Measurements from ENCODE around the gene SLC26A3. TPM values are rescaled to one million over a fixed set of nuclear protein-coding genes. Genes with fewer than 3 reads are reported as not detected.

Gene SLC26A3
- total and polyA plus RNA-seq, 2 of the 8 experiments (the other 6 are each of a cell fraction or from before 2014, with no cell fraction given): not detected

- H4K5ac ChIP-seq (ENCODE audit: insufficient read length, low read depth, low read length): no peak overlapping the region
- no peak overlapping the region for H3K27ac ChIP-seq (ENCODE audit: low read depth, low read length)
- no peak overlapping the region for H4K91ac ChIP-seq (replicated peaks; ENCODE audit: insufficient read length, low read length)
- no peaks in the 10 kb centered on the region; a peak in 1 of 7 replicates for H3K27me3 ChIP-seq (replicated peaks in 1 of 4; ENCODE audit: control insufficient read depth in 3 of 4, extremely low read depth in 1 of 4, insufficient read depth in 3 of 4, low read length in 3 of 4)
- H3K4me1 ChIP-seq (replicated peaks in 1 of 4; ENCODE audit: control insufficient read depth in 3 of 4, insufficient read depth in 4 of 4, low read length in 3 of 4): no peaks in the 10 kb centered on the region
- no peak overlapping the region for H3K4me3 ChIP-seq (ENCODE audit: extremely low read depth in 1 of 4, insufficient read depth in 2 of 4, low read depth in 3 of 4, low read length in 4 of 4)
- no peak for FAIRE-seq
- H2BK5ac ChIP-seq (ENCODE audit: low read depth, low read length): no peak overlapping the region
- H2AFZ ChIP-seq (ENCODE audit: low read length): no peak overlapping the region
- H3K36me3 ChIP-seq (ENCODE audit: control insufficient read depth in 2 of 4, insufficient read depth in 4 of 4, low read length in 3 of 4): no peaks in the 10 kb centered on the region
- no peak overlapping the region for H2BK12ac ChIP-seq (ENCODE audit: low read depth, low read length)
- ChIA-PET POLR2A (ENCODE audit: partially characterized antibody) (no interaction called here), CTCF (ENCODE audit: partially characterized antibody) (interaction anchor here (1.0 to 2.9 kb wide), 3 partner anchors 95 to 334 kb away, joined by 3 to 9 read pairs (median 4); no protein-coding TSS in a partner anchor)
- 80% methylated on average over 6 of the region's 6 CpGs; no CpG with 5 or more reads in 1 of the 2 experiments for WGBS, 2 experiments (ENCODE audit: extremely low coverage in 1 of 2, insufficient coverage in 1 of 2, insufficient read length in 1 of 2, insufficient replicate concordance in 2 of 2, low coverage in 1 of 2, low lambda C conversion rate in 2 of 2, missing lambda C conversion rate in 1 of 2)
- no peak overlapping the region for H3K56ac ChIP-seq (replicated peaks; ENCODE audit: insufficient read length, low read depth, low read length)
- no peaks in the 10 kb centered on the region for H3K9me3 ChIP-seq (ENCODE audit: insufficient read depth in 2 of 2, low read depth in 1 of 2, low read length in 1 of 2)
- no peak overlapping the region for H3K14ac ChIP-seq (ENCODE audit: insufficient read length)
- H2AK5ac ChIP-seq (ENCODE audit: low read depth, low read length): no peak overlapping the region
- H2BK120ac ChIP-seq (replicated peaks; ENCODE audit: low read depth, low read length): no peak overlapping the region
- no peak overlapping the region for H3K18ac ChIP-seq (ENCODE audit: extremely low read depth, low read length)
- no peak overlapping the region for H2BK15ac ChIP-seq (ENCODE audit: low read length)
- no peaks in the 10 kb centered on the region for H3K23me2 ChIP-seq (ENCODE audit: low read depth, low read length)
- H3K79me2 ChIP-seq (ENCODE audit: control insufficient read depth in 1 of 2, insufficient read depth in 2 of 2, low read length in 2 of 2): no peaks in the 10 kb centered on the region
- no peak for DNase-seq (ENCODE audit: low read depth in 1 of 2, low spot score in 2 of 2)
- no peaks in the 10 kb centered on the region for H4K20me1 ChIP-seq (replicated peaks in 1 of 2; ENCODE audit: control insufficient read depth in 1 of 2, insufficient read depth in 2 of 2, low read length in 2 of 2)
- no peak overlapping the region for H3K23ac ChIP-seq (ENCODE audit: insufficient read length)
- H3K4ac ChIP-seq (replicated peaks; ENCODE audit: insufficient read length, low read depth, low read length): no peak overlapping the region
- no peak overlapping the region for H4K8ac ChIP-seq (ENCODE audit: extremely low read depth, insufficient read depth, low read length)
- no peak overlapping the region for H2BK20ac ChIP-seq (ENCODE audit: low read length)
- H3K4me2 ChIP-seq (ENCODE audit: insufficient read depth in 1 of 2, low read depth in 2 of 2, low read length in 2 of 2): no peak overlapping the region
- H3K9ac ChIP-seq (replicated peaks in 1 of 4; ENCODE audit: extremely low read depth in 1 of 4, low read depth in 3 of 4, low read length in 3 of 4): no peak overlapping the region
- no peaks in the 10 kb centered on the region for H3K79me1 ChIP-seq (ENCODE audit: low read depth, low read length)
- TF ChIP-seq MAFK (IDR thresholded peaks at IDR 0.05; ENCODE audit: low read depth, low read length) (no peak), NANOG (IDR thresholded peaks at IDR 0.05; ENCODE audit: insufficient read depth, low read depth, low read length, poor library complexity, severe bottlenecking) (no peak), CTBP2 (IDR thresholded peaks at IDR 0.05; ENCODE audit: borderline replicate concordance, insufficient read depth, insufficient read length, low read length) (no peak), YY1 (IDR thresholded peaks at IDR 0.05; ENCODE audit: low read depth, low read length) (no peak), SIRT6 (IDR thresholded peaks at IDR 0.05; ENCODE audit: low read length) (no peak), CHD1 (IDR thresholded peaks at IDR 0.05; ENCODE audit: low read depth, low read length) (no peak), KDM4A (IDR thresholded peaks at IDR 0.05; ENCODE audit: low read depth, low read length, severe bottlenecking) (no peak), POU5F1 (IDR thresholded peaks at IDR 0.05; ENCODE audit: low read depth, low read length) (no peak), SP1 (IDR thresholded peaks at IDR 0.05; ENCODE audit: low read depth, low read length) (no peak)
Measured at GRCh38 chr7:107779647-107780099, 23.4 kb downstream of the SLC26A3 start.
